Common myeloid progenitor, CD34-positive (primary cell): ENCODE results near the gene PACS1.

Source experiments
- CTCF ChIA-PET: fragments of 350-600 bp; sonication (Branson Sonifier 250); formaldehyde crosslinking; loops from one replicate; lab custom pipeline; 2021; ENCODE audit warnings: antibody characterized with exemption; lab: Charles Lee
- POLR2A ChIA-PET: fragments of 350-600 bp; sonication (Branson Sonifier 250); formaldehyde crosslinking; loops from one replicate; lab custom pipeline; 2021; ENCODE audit warnings: antibody characterized with exemption; lab: Charles Lee
- DNase-seq, 3 donors: peaks; one replicate each; pipeline versions ENCODE4 v3.0.0 to v3.0.0-alpha.2; 2013
- H3K27ac ChIP-seq, 2 experiments: 1 replicate in 1 of 2; 2 replicates in 1 of 2; pipeline ENCODE4 v1.7.0; 2013; ENCODE audit warnings: inconsistent platforms in 2 of 2, low read length in 2 of 2, mild to moderate bottlenecking in 2 of 2, low read depth in 1 of 2, moderate library complexity in 1 of 2; ENCODE audit not compliant: severe bottlenecking in 2 of 2, insufficient read depth in 1 of 2, poor library complexity in 1 of 2
- H3K27me3 ChIP-seq, 5 experiments: replicated peaks in 2 of 5; 1 replicate in 3 of 5; 2 replicates in 2 of 5; pipeline versions ENCODE4 v1.6.1 to v1.7.0; 2013; ENCODE audit warnings: low read length in 4 of 5, mild to moderate bottlenecking in 2 of 5, moderate library complexity in 2 of 5, inconsistent platforms in 1 of 5; ENCODE audit not compliant: insufficient read depth in 5 of 5, control insufficient read depth in 4 of 5
- H3K36me3 ChIP-seq, 4 experiments: 1 replicate in 2 of 4; 2 replicates in 2 of 4; pipeline versions ENCODE4 v1.6.1 to v1.7.0; 2013; ENCODE audit warnings: low read length in 3 of 4, control low read depth in 1 of 4, mild to moderate bottlenecking in 1 of 4; ENCODE audit not compliant: control insufficient read depth in 4 of 4, insufficient read depth in 4 of 4
- H3K4me1 ChIP-seq, 4 experiments: 1 replicate in 3 of 4; 2 replicates in 1 of 4; pipeline versions ENCODE4 v1.6.1 to v1.7.1; 2013; ENCODE audit warnings: low read length in 3 of 4, mild to moderate bottlenecking in 3 of 4, control low read depth in 1 of 4, inconsistent platforms in 1 of 4, moderate library complexity in 1 of 4; ENCODE audit not compliant: control insufficient read depth in 4 of 4, insufficient read depth in 4 of 4; ENCODE audit errors: control extremely low read depth in 1 of 4
- H3K4me3 ChIP-seq, 7 experiments: 1 replicate in 4 of 7; 2 replicates in 3 of 7; pipeline versions ENCODE4 v1.5.1 to v1.7.0; 2013; ENCODE audit warnings: mild to moderate bottlenecking in 7 of 7, low read length in 6 of 7, moderate library complexity in 6 of 7, inconsistent platforms in 2 of 7, low read depth in 2 of 7, control low read depth in 1 of 7; ENCODE audit not compliant: insufficient read depth in 4 of 7, control insufficient read depth in 1 of 7; ENCODE audit errors: extremely low read depth in 1 of 7
- H3K9me3 ChIP-seq, 5 experiments: 1 replicate in 4 of 5; 2 replicates in 1 of 5; pipeline versions ENCODE4 v1.6.1 to v1.7.1; 2013; ENCODE audit warnings: low read length in 4 of 5, mild to moderate bottlenecking in 2 of 5, inconsistent platforms in 1 of 5, low read depth in 1 of 5, moderate library complexity in 1 of 5; ENCODE audit not compliant: control insufficient read depth in 4 of 5, insufficient read depth in 2 of 5; ENCODE audit errors: control extremely low read depth in 1 of 5
- WGBS: methylation state at CpG from one replicate; pipeline ENCODE4 v1.1.5; 2013; ENCODE audit not compliant: insufficient coverage; 5-methylcytosine and 5-hydroxymethylcytosine counted together

The PACS1 gene

DNA sequence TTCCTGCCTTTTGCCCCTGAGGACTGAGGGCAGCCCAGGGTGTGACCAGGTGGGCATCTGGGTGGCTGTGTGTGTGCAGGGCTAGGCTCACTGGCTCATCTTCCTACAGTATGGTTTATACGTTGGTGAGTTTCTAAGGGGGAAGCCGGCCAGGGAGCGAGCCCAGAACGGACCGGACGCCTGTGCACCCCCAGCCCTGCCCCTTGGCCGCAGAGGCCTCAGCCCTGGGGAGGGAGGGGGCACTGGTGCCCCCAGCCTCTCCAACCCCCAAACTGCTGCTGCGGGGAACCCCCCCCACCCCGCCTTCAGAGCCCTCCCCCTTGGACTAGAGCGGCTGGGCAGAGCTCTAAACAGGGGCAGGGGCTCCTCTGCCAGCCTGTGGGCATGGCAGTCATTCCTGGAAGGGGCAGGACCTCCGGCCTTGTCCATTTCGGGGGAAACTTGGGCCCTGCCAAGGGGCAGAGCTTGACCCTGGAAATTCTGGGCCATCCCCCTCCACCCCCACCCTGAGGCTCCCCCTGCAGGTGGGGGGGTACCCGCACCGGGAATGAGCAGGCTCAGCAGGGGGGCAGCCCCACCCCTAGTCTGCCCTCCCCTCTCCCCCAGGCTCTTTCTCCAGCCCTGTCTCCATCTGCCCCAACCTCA is 213.5 kb downstream of the PACS1 start:
- POLR2A ChIA-PET = interaction anchor here (0.6 kb wide), 1 partner anchor 82 kb away, joined by 5 read pairs; no protein-coding TSS in a partner anchor

GRCh38 chr11:66284526-66285078 is 214.5 kb downstream of the PACS1 start:
- WGBS = 94% methylated on average over 12 of the region's 16 CpGs
- peaks cover 0 to 8% (median 2%) of the 10 kb centered on the region in 4 experiments for H3K36me3 ChIP-seq
- no peaks in the 10 kb centered on the region for H3K9me3 ChIP-seq
- ChIA-PET CTCF (interaction anchor here (11.6 kb wide), 1 partner anchor 62 kb away, joined by 100 read pairs; no protein-coding TSS in a partner anchor), POLR2A (no interaction called here)
- no peak overlapping the region for H3K4me3 ChIP-seq
- peaks cover 0 to 8% (median 5%) of the 10 kb centered on the region in 5 experiments for H3K27me3 ChIP-seq
- H3K4me1 ChIP-seq = peaks cover 0 to 33% (median 31%) of the 10 kb centered on the region in 4 experiments
- H3K27ac ChIP-seq = no peak overlapping the region
- DNase-seq = no peak

More for the DNA sequence above, 213.5 kb downstream of the PACS1 start:
- 94% methylated on average over 7 of the region's 14 CpGs for WGBS
- no peak for DNase-seq
- H3K27ac ChIP-seq = no peak overlapping the region
- CTCF ChIA-PET = interaction anchor here (0.7 to 11.6 kb wide), 8 partner anchors 15 to 61 kb away, joined by 3 to 100 read pairs (median 4); partner anchors contain the start of gene RAB1B
- peaks cover 0 to 16% (median 14%) of the 10 kb centered on the region in 5 experiments for H3K27me3 ChIP-seq
- H3K4me3 ChIP-seq = no peak overlapping the region
- no peaks in the 10 kb centered on the region for H3K9me3 ChIP-seq
- peaks cover 0 to 33% (median 26%) of the 10 kb centered on the region in 4 experiments for H3K4me1 ChIP-seq
- peaks cover 0 to 8% (median 2%) of the 10 kb centered on the region in 4 experiments for H3K36me3 ChIP-seq

GRCh38 chr11:66285250-66285947 is 215.3 kb downstream of the PACS1 start:
- H3K9me3 ChIP-seq = no peaks in the 10 kb centered on the region
- WGBS = 97% methylated on average over 10 of the region's 13 CpGs
- no peak overlapping the region for H3K27ac ChIP-seq
- peaks cover 0 to 6% (median under 1%) of the 10 kb centered on the region in 5 experiments for H3K27me3 ChIP-seq
- CTCF ChIA-PET = interaction anchor here (1.1 to 11.6 kb wide), 5 partner anchors 14 to 63 kb away, joined by 3 to 100 read pairs (median 14); no protein-coding TSS in a partner anchor
- peaks cover 0 to 39% (median 37%) of the 10 kb centered on the region in 4 experiments for H3K4me1 ChIP-seq
- H3K4me3 ChIP-seq = no peak overlapping the region
- peaks cover 0 to 8% (median 2%) of the 10 kb centered on the region in 4 experiments for H3K36me3 ChIP-seq
- POLR2A ChIA-PET = interaction anchor here (0.7 kb wide), 1 partner anchor 31 kb away, joined by 3 read pairs; no protein-coding TSS in a partner anchor
- DNase-seq = no peak

DNA sequence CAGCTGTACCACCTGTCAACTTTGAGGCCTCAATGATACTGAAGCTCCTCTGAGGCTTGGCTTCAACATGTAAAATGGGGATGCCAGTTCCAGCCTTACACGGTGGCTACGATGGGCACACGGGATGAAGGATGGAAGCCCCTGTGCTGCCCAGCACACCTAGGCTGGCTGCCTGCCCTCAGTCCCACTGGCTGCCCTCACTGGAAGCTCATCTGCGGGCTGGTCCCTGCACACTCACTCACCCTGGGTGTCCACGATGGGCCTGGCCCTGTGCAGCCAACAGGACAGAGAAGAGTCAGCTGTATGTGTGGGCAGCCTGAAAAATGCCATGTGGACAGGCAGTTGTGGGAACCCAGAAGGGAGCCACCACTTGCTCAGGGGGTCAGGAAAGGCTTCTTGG is 216.6 kb downstream of the PACS1 start:
- Histone ChIP-seq H3K4me1 (peaks cover 0 to 40% (median 36%) of the 10 kb centered on the region in 4 experiments), H3K27me3 (peaks cover 0 to 17% (median 10%) of the 10 kb centered on the region in 5 experiments), H3K9me3 (no peaks in the 10 kb centered on the region), H3K4me3 (no peak overlapping the region), H3K27ac (no peak overlapping the region), H3K36me3 (peaks cover 0 to 8% (median 2%) of the 10 kb centered on the region in 4 experiments)
- no peak for DNase-seq
- ChIA-PET CTCF (interaction anchor here (0.6 to 11.6 kb wide), 5 partner anchors 16 to 64 kb away, joined by 3 to 100 read pairs (median 14); no protein-coding TSS in a partner anchor), POLR2A (interaction anchor here (0.6 to 0.7 kb wide), 3 partner anchors 27 to 181 kb away, joined by 3 to 7 read pairs (median 4); no protein-coding TSS in a partner anchor)
- 99% methylated on average over 5 of the region's 5 CpGs for WGBS

DNA sequence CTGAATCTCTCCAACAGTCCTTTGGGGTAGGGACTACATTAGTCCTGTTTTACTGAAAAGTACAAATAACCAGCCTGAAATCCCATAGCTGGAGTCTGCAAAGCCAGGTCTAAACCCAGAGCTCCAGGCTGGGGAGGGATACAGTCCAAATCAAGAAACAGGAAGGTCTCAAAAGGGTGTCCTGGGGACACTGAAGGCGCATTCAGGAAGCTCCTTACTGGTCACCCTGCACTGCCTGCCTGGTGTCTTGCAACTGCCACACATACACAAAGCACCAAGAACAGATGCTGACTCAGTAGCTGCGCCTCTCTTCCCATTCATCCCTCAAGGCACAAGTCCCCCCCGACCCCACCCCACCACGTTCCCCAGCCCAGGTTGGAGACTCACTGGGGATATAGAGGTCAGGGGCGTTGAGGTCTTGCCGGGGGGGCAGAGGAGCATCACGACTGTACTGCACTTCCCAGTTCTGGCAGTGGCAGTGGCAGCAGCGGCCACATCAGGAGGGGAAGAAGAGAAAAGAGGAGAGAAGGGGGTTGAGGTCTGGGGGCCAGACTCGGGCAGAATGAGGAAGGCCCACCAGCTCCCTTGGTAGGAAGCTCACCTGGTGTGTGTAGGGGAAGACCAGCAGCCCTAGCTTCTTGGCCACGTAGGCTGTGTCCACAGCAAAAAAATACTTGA is 217.3 kb downstream of the PACS1 start:
- H3K27ac ChIP-seq = no peak overlapping the region
- peak overlapping the region in 3 of 7 experiments; percentile 81 to 93 (median 90) for H3K4me3 ChIP-seq
- H3K27me3 ChIP-seq = peaks cover 0 to 23% (median 10%) of the 10 kb centered on the region in 5 experiments
- 65% methylated on average over 5 of the region's 10 CpGs for WGBS
- peaks cover 0 to 42% (median 36%) of the 10 kb centered on the region in 4 experiments for H3K4me1 ChIP-seq
- H3K36me3 ChIP-seq = peaks cover 0 to 8% (median 2%) of the 10 kb centered on the region in 4 experiments
- POLR2A ChIA-PET = interaction anchor here (0.6 kb wide), 2 partner anchors 118 to 180 kb away, joined by 3 to 4 read pairs; no protein-coding TSS in a partner anchor
- CTCF ChIA-PET = interaction anchor here (1.2 to 11.6 kb wide), 7 partner anchors 16 to 87 kb away, joined by 3 to 100 read pairs (median 7); partner anchors contain the start of gene RIN1
- no peak for DNase-seq
- no peaks in the 10 kb centered on the region for H3K9me3 ChIP-seq
